ENCODE data around the gene BPIFB4.

Gene BPIFB4

DNA sequence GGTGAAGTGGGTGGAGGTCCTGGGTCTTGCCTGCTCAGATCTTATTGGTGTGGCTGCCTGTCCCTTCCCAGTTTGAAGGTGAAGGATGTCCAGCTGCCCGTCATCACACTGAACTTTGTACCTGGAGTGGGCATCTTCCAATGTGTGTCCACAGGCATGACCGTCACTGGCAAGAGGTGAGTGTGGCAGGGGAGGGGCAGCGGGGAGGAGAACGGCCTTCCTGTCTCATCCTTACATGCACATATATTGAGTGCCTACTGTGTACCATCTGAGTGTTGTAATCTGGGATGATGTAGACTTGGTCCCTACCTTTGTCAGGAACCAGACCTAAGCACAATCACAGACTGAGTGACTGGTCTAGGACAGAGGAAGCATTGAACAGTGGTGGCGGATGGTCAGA, 45.3 kb upstream of the BPIFB4 start:
- TF ChIP-seq, protein P1, sequence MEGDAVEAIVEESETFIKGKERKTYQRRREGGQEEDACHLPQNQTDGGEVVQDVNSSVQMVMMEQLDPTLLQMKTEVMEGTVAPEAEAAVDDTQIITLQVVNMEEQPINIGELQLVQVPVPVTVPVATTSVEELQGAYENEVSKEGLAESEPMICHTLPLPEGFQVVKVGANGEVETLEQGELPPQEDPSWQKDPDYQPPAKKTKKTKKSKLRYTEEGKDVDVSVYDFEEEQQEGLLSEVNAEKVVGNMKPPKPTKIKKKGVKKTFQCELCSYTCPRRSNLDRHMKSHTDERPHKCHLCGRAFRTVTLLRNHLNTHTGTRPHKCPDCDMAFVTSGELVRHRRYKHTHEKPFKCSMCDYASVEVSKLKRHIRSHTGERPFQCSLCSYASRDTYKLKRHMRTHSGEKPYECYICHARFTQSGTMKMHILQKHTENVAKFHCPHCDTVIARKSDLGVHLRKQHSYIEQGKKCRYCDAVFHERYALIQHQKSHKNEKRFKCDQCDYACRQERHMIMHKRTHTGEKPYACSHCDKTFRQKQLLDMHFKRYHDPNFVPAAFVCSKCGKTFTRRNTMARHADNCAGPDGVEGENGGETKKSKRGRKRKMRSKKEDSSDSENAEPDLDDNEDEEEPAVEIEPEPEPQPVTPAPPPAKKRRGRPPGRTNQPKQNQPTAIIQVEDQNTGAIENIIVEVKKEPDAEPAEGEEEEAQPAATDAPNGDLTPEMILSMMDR (IDR thresholded peaks at IDR 0.05; ENCODE audit: insufficient read depth, low read length, missing control alignments), result no peak
- DNase-seq (ENCODE audit: low read depth, low spot score), result no peak
- H3K4me3 ChIP-seq (ENCODE audit: low read depth, low read length), result no peak overlapping the region
- POLR2A ChIA-PET, result no interaction called here
- CTCF ChIA-PET, result no interaction called here

DNA sequence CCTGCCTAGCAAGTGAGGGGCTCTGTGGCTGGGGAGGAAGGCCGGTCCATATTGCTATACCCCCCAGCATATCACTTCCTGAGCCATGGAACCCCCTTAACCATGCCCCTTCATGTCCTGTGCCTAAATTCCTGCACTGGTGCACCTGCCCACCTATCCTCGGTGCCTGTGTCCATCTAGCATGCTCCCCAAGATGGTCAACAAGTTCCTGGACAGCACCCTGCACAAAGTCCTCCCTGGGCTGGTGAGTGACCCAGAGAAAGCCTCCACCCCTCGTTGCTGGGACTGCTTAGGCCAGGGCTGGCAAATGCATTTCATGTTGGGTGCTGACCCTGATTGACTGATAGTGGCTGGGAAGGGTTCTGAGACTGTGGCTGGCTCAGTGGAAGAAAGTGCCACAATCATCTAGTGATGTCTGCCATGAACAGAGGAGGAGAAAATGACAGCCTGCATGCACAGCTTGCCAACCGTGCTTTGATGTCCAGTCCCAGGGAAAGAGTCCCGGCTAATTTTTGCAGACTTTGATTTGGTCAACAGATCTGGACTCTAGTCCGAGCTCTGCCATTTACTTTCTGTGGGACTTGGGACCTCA, 44.4 kb upstream of the BPIFB4 start:
- CTCF ChIA-PET, result no interaction called here
- POLR2A ChIA-PET, result no interaction called here
- no peak overlapping the region for H3K4me3 ChIP-seq (ENCODE audit: low read depth, low read length)
- TF ChIP-seq, protein P1 (IDR thresholded peaks at IDR 0.05; ENCODE audit: insufficient read depth, low read length, missing control alignments), result no peak
- no peak for DNase-seq (ENCODE audit: low read depth, low spot score)

DNA sequence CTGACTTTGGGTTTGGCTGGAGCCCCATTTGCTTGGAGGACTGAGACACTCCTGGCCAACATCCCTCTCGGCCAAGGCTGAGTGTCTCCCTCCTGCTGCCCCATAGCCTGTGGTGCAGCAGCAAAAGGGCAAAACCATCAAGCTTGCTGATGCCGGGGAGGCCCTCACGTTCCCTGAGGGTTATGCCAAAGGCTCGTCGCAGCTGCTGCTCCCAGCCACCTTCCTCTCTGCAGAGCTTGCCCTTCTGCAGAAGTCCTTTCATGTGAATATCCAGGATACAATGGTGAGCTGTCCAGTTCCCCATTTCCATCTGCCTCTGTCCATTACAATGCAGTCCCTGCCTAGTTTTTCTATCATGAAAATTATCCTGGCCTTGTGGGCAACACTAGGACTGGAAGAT, 42.0 kb upstream of the BPIFB4 start:
- ChIA-PET CTCF (no interaction called here), POLR2A (no interaction called here)
- TF ChIP-seq, protein P1 (IDR thresholded peaks at IDR 0.05; ENCODE audit: insufficient read depth, low read length, missing control alignments), result no peak
- H3K4me3 ChIP-seq (ENCODE audit: low read depth, low read length), result no peak overlapping the region
- DNase-seq (ENCODE audit: low read depth, low spot score), result no peak

DNA sequence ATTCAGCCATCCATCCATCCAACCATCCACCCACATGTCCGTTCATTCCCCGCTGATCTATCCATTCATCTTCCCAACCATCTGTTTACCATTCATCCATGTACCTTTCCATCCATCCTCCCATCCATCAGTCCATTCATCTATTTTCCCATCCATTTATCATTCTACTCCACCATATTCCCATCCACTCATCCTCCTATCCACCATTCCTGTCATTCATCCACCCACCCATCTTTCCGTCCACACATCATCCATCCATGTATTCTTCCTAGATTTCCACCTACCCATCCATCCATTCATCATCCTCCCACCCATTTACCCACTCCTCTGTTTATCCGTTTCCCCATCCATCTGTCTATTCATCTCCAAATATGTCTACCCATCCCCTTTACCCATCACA, 41.2 kb upstream of the BPIFB4 start:
- ChIA-PET CTCF (no interaction called here), POLR2A (no interaction called here)
- TF ChIP-seq, protein P1 (IDR thresholded peaks at IDR 0.05; ENCODE audit: insufficient read depth, low read length, missing control alignments), result no peak

DNA sequence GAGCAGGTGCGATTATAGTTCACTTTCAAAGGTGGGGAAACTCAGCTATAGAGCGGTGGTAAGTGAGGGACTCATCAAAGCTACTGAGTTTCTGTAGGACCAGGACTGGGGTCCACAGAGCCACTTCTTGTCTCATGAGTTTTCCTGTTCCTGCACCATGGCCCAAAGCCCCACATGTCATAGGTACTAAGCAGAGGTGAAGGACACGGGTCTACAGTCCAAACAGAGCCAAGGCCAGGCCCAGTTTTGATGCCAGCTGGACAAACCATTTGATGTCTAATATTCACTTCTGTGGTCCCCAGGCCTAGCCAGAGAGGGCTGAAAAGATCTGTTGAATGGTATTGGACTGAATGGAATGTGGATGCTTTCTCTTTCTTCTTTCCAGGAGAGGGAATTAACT, 37.0 kb upstream of the BPIFB4 start:
- ChIA-PET CTCF (no interaction called here), POLR2A (no interaction called here)
- DNase-seq (ENCODE audit: low read depth, low spot score), result no peak
- TF ChIP-seq, protein P1 (IDR thresholded peaks at IDR 0.05; ENCODE audit: insufficient read depth, low read length, missing control alignments), result no peak
- no peak overlapping the region for H3K4me3 ChIP-seq (ENCODE audit: low read depth, low read length)

More for the DNA sequence above, 41.2 kb upstream of the BPIFB4 start:
- no peak for DNase-seq (ENCODE audit: low read depth, low spot score)
- no peak overlapping the region for H3K4me3 ChIP-seq (ENCODE audit: low read depth, low read length)

DNA sequence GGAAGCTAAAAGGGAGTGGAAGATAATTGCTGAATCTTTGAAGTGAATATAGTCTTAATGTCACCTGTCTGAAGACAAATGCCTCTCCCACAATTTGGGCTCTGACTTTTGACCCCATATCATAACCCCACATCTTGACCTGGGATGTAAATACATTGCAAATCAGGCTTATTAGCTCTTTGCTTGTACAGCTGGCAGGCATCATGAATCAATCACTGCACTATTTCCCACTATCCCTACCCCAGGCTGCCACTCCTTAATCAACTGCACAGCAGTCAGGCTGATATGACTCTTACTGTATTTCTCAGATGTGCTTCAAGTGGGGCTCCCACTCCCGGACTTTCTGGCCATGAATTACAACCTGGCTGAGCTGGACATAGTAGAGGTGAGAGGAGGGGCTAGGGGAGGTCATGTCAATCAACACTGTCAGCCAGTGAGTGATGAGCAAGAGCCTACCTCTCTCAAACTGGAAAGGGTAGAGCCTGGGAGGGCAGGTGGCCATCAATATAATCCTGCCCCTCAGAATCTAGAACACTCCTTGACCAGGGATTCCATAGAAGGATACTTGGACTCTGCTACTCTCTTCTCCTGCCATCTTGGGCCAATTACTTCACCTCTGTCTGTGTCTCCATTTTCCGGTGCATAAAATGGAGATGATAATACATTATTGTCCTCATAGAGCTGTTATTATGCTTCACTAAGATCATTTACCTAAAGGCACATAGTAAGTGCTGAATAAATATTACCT, 36.3 kb upstream of the BPIFB4 start:
- POLR2A ChIA-PET, result no interaction called here
- TF ChIP-seq, protein P1 (IDR thresholded peaks at IDR 0.05; ENCODE audit: insufficient read depth, low read length, missing control alignments), result no peak
- no peak for DNase-seq (ENCODE audit: low read depth, low spot score)
- H3K4me3 ChIP-seq (ENCODE audit: low read depth, low read length), result no peak overlapping the region
- CTCF ChIA-PET, result no interaction called here
